ENCODE measurements around the gene TTC21B.

The TTC21B gene

GRCh38 chr2:165835363-165835762, 118.2 kb downstream of the TTC21B start:
- no peak for DNase-seq (ENCODE audit: low read depth in 3 of 3)

DNA sequence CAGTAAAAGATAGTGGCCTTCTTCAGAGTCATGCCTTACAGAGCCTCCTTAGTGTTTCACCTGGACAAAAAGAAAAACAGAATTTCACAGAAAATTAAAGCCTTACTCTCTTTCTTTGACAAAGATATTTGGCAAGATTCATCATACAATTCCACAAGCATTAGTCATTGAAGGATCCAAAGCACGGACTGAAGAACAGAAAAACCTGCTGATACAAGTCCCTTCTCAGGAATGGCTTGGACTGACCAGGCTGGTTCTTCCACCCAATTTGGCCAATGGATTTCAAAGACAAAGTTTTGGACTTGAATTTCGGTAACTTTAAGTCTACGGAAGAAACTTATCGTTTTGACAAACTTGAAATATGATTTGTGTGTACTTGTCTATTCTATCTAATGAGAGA, 120.4 kb downstream of the TTC21B start:
- DNase-seq (ENCODE audit: low read depth in 3 of 3): no peak

DNA sequence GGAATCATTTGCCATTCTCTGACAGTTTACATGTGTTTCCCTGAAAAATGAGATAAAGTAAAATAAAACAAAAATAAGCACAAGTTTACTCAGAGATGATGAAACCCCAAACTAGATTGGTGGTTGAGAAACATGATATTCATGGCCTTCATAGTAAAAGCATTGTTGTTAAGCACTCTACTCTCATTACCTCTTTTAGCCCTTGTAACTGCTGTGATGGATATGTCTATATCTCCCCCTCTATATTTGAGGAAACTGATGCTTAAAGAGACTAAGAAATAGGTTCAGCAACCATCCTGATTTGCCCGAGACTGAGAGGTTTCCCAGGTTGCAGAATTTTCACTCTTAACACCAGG, 125.7 kb downstream of the TTC21B start:
- DNase-seq (ENCODE audit: low read depth in 3 of 3): no peak

- DNase-seq (ENCODE audit: low read depth in 3 of 3): no peak
Measured at GRCh38 chr2:165827016-165827920, 126.3 kb downstream of the TTC21B start.

GRCh38 chr2:165825041-165825440, 128.5 kb downstream of the TTC21B start:
- no peak for DNase-seq (ENCODE audit: low read depth in 3 of 3)

Data from stimulated activated CD4-positive, alpha-beta T cell treated with anti-CD3 and anti-CD28 coated beads, TNF-alpha, amount 100 ng/mL, for 24 hours (primary cell).